ENCODE data around the gene PARD3.

Gene PARD3

GRCh38 chr10:34475786-34476185 is 339.3 kb downstream of the PARD3 start:
- DNase-seq (ENCODE audit: extremely low spot score) = no peak
- TF ChIP-seq NFRKB (IDR thresholded peaks at IDR 0.05) = no peak
- POLR2A ChIA-PET = no interaction called here
- CTCF ChIA-PET = no interaction called here

- ChIA-PET POLR2A (no interaction called here), CTCF (no interaction called here)
- TF ChIP-seq CTBP1 (IDR thresholded peaks at IDR 0.05; ENCODE audit: borderline replicate concordance) = no peak
- no peak for TF ChIP-seq FOXK2 (IDR thresholded peaks at IDR 0.05)
- no peak for TF ChIP-seq FOXM1 (IDR thresholded peaks at IDR 0.05; ENCODE audit: borderline replicate concordance)
- no peak for TF ChIP-seq HDGF (IDR thresholded peaks at IDR 0.05; ENCODE audit: borderline replicate concordance)
- TF ChIP-seq TARDBP (IDR thresholded peaks at IDR 0.05) = no peak
- no peak for TF ChIP-seq FOXA1 (IDR thresholded peaks at IDR 0.05)
- TF ChIP-seq SP1 (IDR thresholded peaks at IDR 0.05) = no peak
- no peak for TF ChIP-seq L3MBTL2 (conservative IDR thresholded peaks at IDR 0.05)
- no peak for TF ChIP-seq BHLHE40 (IDR thresholded peaks at IDR 0.05; ENCODE audit: borderline replicate concordance)
- DNase-seq (ENCODE audit: extremely low spot score) = no peak
These were observed 339.8 kb downstream of the PARD3 start for GRCh38 chr10:34475274-34475646.

GRCh38 chr10:34474555-34475273 is 340.4 kb downstream of the PARD3 start:
- POLR2A ChIA-PET = no interaction called here
- CTCF ChIA-PET = no interaction called here

GRCh38 chr10:34474009-34474376 is 341.1 kb downstream of the PARD3 start:
- TF ChIP-seq FOXK2 (IDR thresholded peaks at IDR 0.05) (no peak), LEF1 (IDR thresholded peaks at IDR 0.05; ENCODE audit: borderline replicate concordance) (no peak), CTBP1 (IDR thresholded peaks at IDR 0.05; ENCODE audit: borderline replicate concordance) (no peak), HDGF (IDR thresholded peaks at IDR 0.05; ENCODE audit: borderline replicate concordance) (no peak), L3MBTL2 (conservative IDR thresholded peaks at IDR 0.05) (no peak), BHLHE40 (IDR thresholded peaks at IDR 0.05; ENCODE audit: borderline replicate concordance) (no peak), ELF4 (IDR thresholded peaks at IDR 0.05) (no peak), ZNF384 (IDR thresholded peaks at IDR 0.05) (no peak), FOXM1 (IDR thresholded peaks at IDR 0.05; ENCODE audit: borderline replicate concordance) (no peak), TARDBP (IDR thresholded peaks at IDR 0.05) (no peak), FOXA1 (IDR thresholded peaks at IDR 0.05) (no peak), ARNT (IDR thresholded peaks at IDR 0.05) (no peak), SUZ12 (IDR thresholded peaks at IDR 0.05) (no peak), SP1 (IDR thresholded peaks at IDR 0.05) (no peak), PKNOX1 (IDR thresholded peaks at IDR 0.05) (no peak), NFRKB (IDR thresholded peaks at IDR 0.05) (no peak)
- DNase-seq (ENCODE audit: extremely low spot score) = no peak
- ChIA-PET POLR2A (no interaction called here), CTCF (no interaction called here)

More at GRCh38 chr10:34474555-34475273, 340.4 kb downstream of the PARD3 start:
- TF ChIP-seq ZNF384 (IDR thresholded peaks at IDR 0.05) = no peak
- TF ChIP-seq NFRKB (IDR thresholded peaks at IDR 0.05) = no peak
- no peak for TF ChIP-seq FOXM1 (IDR thresholded peaks at IDR 0.05; ENCODE audit: borderline replicate concordance)
- no peak for TF ChIP-seq LEF1 (IDR thresholded peaks at IDR 0.05; ENCODE audit: borderline replicate concordance)
- no peak for TF ChIP-seq SUZ12 (IDR thresholded peaks at IDR 0.05)
- TF ChIP-seq ARNT (IDR thresholded peaks at IDR 0.05) = no peak
- no peak for TF ChIP-seq FOXK2 (IDR thresholded peaks at IDR 0.05)
- no peak for TF ChIP-seq HDGF (IDR thresholded peaks at IDR 0.05; ENCODE audit: borderline replicate concordance)
- TF ChIP-seq BHLHE40 (IDR thresholded peaks at IDR 0.05; ENCODE audit: borderline replicate concordance) = no peak
- no peak for TF ChIP-seq FOXA1 (IDR thresholded peaks at IDR 0.05)
- no peak for TF ChIP-seq TARDBP (IDR thresholded peaks at IDR 0.05)
- no peak for TF ChIP-seq CTBP1 (IDR thresholded peaks at IDR 0.05; ENCODE audit: borderline replicate concordance)
- no peak for TF ChIP-seq L3MBTL2 (conservative IDR thresholded peaks at IDR 0.05)
- TF ChIP-seq PKNOX1 (IDR thresholded peaks at IDR 0.05) = no peak
- TF ChIP-seq ELF4 (IDR thresholded peaks at IDR 0.05) = no peak
- no peak for TF ChIP-seq SP1 (IDR thresholded peaks at IDR 0.05)
- DNase-seq (ENCODE audit: extremely low spot score) = no peak

GRCh38 chr10:34473174-34474008 is 341.7 kb downstream of the PARD3 start:
- ChIA-PET POLR2A (no interaction called here), CTCF (no interaction called here)
- DNase-seq (ENCODE audit: extremely low spot score) = no peak
- TF ChIP-seq ELF4 (IDR thresholded peaks at IDR 0.05) = no peak
- no peak for TF ChIP-seq HDGF (IDR thresholded peaks at IDR 0.05; ENCODE audit: borderline replicate concordance)
- no peak for TF ChIP-seq FOXK2 (IDR thresholded peaks at IDR 0.05)
- no peak for TF ChIP-seq ARNT (IDR thresholded peaks at IDR 0.05)
- TF ChIP-seq BHLHE40 (IDR thresholded peaks at IDR 0.05; ENCODE audit: borderline replicate concordance) = no peak
- no peak for TF ChIP-seq PKNOX1 (IDR thresholded peaks at IDR 0.05)
- no peak for TF ChIP-seq SUZ12 (IDR thresholded peaks at IDR 0.05)
- no peak for TF ChIP-seq LEF1 (IDR thresholded peaks at IDR 0.05; ENCODE audit: borderline replicate concordance)
- TF ChIP-seq ZNF384 (IDR thresholded peaks at IDR 0.05) = no peak
- no peak for TF ChIP-seq CTBP1 (IDR thresholded peaks at IDR 0.05; ENCODE audit: borderline replicate concordance)
- TF ChIP-seq L3MBTL2 (conservative IDR thresholded peaks at IDR 0.05) = no peak
- no peak for TF ChIP-seq FOXA1 (IDR thresholded peaks at IDR 0.05)
- TF ChIP-seq SP1 (IDR thresholded peaks at IDR 0.05) = no peak
- no peak for TF ChIP-seq FOXM1 (IDR thresholded peaks at IDR 0.05; ENCODE audit: borderline replicate concordance)
